Naive thymus-derived CD8-positive, alpha-beta T cell (primary cell): ENCODE measurements around the gene ADAT2. TPM values are rescaled to one million over a fixed set of nuclear protein-coding genes. Genes with fewer than 3 reads are reported as not detected.
"Not testable (repeated sequence)": the region's sequence is repeated elsewhere in the genome, so short reads cannot be mapped to it uniquely, and the experiment has no call there.

Experiments used
- ATAC-seq, 2 donors: fragments of 150-1000 bp; cut with Tn5 transposase in 1 of 2; sonication (Bioruptor Pico), chemical (Tn5 transposase) in 1 of 2; 1 replicate in 1 of 2; 2 replicates in 1 of 2; pipeline ENCODE4 v1.10.0; 2021; ENCODE audit warnings: mild to moderate bottlenecking in 2 of 2, moderate library complexity in 2 of 2
- POLR2A ChIA-PET: fragments of 350-600 bp; sonication (Branson Sonifier 250); formaldehyde crosslinking; loops from one replicate; lab custom pipeline; 2021; ENCODE audit warnings: antibody characterized with exemption; lab: Charles Lee
- DNase-seq, 10 donors: peaks; one replicate each; pipeline versions ENCODE4 v3.0.0 to v3.0.0-alpha.2; 2020 to 2022
- H3K27ac Mint-ChIP-seq, 10 donors: one replicate each; pipeline ENCODE4 v1.8.0; 2020 to 2022; ENCODE audit warnings: mild to moderate bottlenecking in 10 of 10, mixed read lengths in 10 of 10, moderate library complexity in 4 of 10, inconsistent platforms in 1 of 10
- H3K27me3 Mint-ChIP-seq, 5 donors: one replicate each; pipeline ENCODE4 v1.8.0; 2021 to 2022; ENCODE audit warnings: mixed read lengths in 5 of 5
- H3K36me3 Mint-ChIP-seq, 3 donors: one replicate each; pipeline ENCODE4 v1.8.0; 2020 to 2022; ENCODE audit warnings: mixed read lengths in 3 of 3, mild to moderate bottlenecking in 2 of 3, inconsistent platforms in 1 of 3
- H3K4me1 Mint-ChIP-seq, 4 donors: one replicate each; pipeline ENCODE4 v1.8.0; 2021 to 2022; ENCODE audit warnings: mixed read lengths in 4 of 4
- H3K4me3 Mint-ChIP-seq, 10 donors: one replicate each; pipeline ENCODE4 v1.8.0; 2020 to 2022; ENCODE audit warnings: mild to moderate bottlenecking in 10 of 10, mixed read lengths in 10 of 10, moderate library complexity in 6 of 10, inconsistent platforms in 1 of 10
- H3K9me3 Mint-ChIP-seq, 9 donors: one replicate each; pipeline ENCODE4 v1.8.0; 2020 to 2022; ENCODE audit warnings: mixed read lengths in 9 of 9, mild to moderate bottlenecking in 3 of 9, inconsistent platforms in 1 of 9, moderate library complexity in 1 of 9
- polyA plus RNA-seq, 3 donors: library from polyadenylated mRNA; unstranded; fragments of 300-500 nt; fragmentation: Illumina TruSeq; gene quantifications; one replicate each; pipeline ENCODE4 v1.2.3, GENCODE V29; 2021
- total RNA-seq, 8 experiments: library from RNA in 2 of 8; stranded (reverse) in 2 of 8; gene quantifications; one replicate each; pipeline ENCODE4 v1.2.3 and lab custom pipeline; 2021 to 2026

Gene ADAT2
- total RNA-seq: 10 to 100 TPM; 23.8 to 28.5 TPM
- 1 to 10 TPM; 1.5 to 1.7 (median 1.6) TPM for polyA plus RNA-seq
- 22.9 to 53.2 (median 37.9) reads per million in 6 experiments for total RNA-seq (lab: John Stamatoyannopoulos, UW)

DNA sequence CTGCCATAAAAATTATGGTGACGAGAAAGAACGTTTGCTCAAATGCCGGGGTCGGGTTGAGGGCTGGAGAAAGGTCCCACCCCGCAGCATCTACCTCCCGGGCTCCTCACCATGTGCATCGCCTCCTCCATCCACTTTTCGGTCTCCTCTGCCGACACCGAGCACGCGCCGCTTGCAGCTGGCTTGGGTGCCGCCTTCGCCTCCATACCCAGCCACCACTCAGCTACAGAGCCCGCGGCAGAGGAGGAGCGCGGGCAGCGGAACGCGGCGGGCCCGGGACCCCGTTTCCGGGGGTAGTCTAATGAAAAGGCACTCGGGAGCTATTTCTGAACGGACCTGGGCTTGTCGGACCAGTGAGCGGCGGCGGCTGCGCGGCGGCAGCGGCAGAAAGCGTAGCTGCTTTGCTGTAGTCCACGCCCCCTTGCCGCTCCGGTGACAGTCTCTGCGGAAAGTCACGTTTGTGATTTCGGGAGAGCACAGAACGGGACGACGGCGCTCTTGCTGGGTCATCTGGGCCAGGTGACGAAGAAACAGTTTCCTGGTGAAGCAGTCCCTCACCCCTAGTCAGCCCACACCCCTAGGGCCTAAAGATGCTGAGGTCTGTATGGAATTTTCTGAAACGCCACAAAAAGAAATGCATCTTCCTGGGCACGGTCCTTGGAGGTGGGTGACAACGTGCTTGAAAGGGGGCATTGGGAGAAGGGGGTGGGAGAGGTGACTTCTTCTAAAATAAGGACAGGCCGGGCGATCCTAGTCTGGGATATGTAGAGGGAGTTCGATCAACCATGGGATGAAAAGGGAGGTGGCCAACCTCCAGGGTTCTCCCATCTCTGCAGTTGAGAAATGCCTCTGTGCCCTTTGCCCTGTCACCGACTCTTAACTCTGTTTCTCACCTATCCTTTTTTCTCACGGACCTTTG, at the start of gene ADAT2, which contains the start of gene PEX3:
Gene ADAT2, minus strand, starts transcription at position 243 of the 919 bp plus-strand sequence. Its CDS starts 37 bp downstream, at position 206.
Gene PEX3, plus strand, starts transcription at position 353 of the 919 bp plus-strand sequence. Its CDS starts 238 bp downstream, at position 591.
- peak within 1 kb of the TSS; percentile 94 to 98 (median 97) for H3K27ac Mint-ChIP-seq
- DNase-seq (peak; percentile 84 to 96 (median 92)), ATAC-seq (peak; percentile 92 to 95)
- peaks cover 18 to 54% (median 51%) of the 10 kb centered on the region in 4 donors for H3K4me1 Mint-ChIP-seq
- H3K4me3 Mint-ChIP-seq: peak within 1 kb of the TSS; percentile 93 to 100 (median 99)
- POLR2A ChIA-PET: interaction anchor here (0.6 to 1.8 kb wide), 9 partner anchors 24 to 1304 kb away, joined by 3 to 7 read pairs (median 4); partner anchors contain the start of genes AIG1, FUCA2, NMBR and SF3B5
- H3K27me3 Mint-ChIP-seq: no peaks in the 10 kb centered on the region
- H3K36me3 Mint-ChIP-seq: peaks cover 0 to 17% (median 0%) of the 10 kb centered on the region in 3 donors
- no peaks in the 10 kb centered on the region for H3K9me3 Mint-ChIP-seq

DNA sequence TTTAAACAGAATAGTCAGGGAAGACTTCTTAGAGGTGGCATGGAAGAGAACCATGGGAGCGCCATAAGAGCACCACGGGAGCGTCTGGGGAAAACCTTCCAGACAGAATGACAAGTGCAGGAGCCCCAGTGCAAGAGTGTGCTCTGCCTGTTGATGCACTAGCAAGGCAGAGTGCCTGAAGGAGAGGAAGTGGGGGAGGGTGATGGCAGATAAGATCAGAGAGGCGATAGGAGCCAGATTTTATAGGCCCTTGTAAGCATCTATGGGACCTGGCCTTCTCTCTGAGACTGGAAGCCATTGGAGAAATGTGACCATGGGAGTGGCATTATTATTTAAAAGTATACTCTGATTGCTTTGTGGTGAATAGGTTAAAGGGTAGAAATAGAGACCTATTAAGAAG, 47.9 kb upstream of the ADAT2 start:
- peak; percentile 44 to 63 for ATAC-seq
- Mint-ChIP-seq H3K9me3 (no peaks in the 10 kb centered on the region), H3K36me3 (peaks cover 0 to 14% (median 11%) of the 10 kb centered on the region in 3 donors), H3K4me1 (peaks cover 12 to 16% (median 14%) of the 10 kb centered on the region in 4 donors), H3K27ac (peak overlapping the region in 5 of 10 donors; percentile 41 to 84 (median 63)), H3K27me3 (no peaks in the 10 kb centered on the region), H3K4me3 (no peak overlapping the region)
- DNase-seq: peak in 4 of 10 donors; percentile 9 to 21 (median 12)
- POLR2A ChIA-PET: no interaction called here

DNA sequence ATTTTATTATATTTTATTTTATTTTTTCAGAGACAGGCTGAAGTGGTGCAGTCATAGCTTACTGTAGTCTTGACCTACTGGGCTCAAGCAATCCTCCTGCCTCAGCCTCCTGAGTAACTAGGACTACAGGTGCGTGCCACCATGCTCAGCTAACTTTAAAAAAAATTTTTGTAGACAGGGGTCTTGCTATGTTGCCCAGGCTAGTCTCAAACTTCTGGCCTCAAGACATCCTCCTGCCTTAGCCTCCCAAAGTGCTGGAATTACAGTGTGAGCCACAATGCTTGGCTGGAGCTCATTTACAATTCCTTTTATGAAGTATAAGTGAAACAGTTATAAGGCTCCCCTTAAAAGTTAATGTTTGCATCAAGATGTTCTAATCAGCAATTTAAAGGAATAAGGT, 46.5 kb upstream of the ADAT2 start:
- ATAC-seq (no peak), DNase-seq (no peak)
- Mint-ChIP-seq H3K36me3 (peaks cover 0 to 16% (median 11%) of the 10 kb centered on the region in 3 donors), H3K9me3 (no peaks in the 10 kb centered on the region), H3K4me3 (no peak overlapping the region), H3K4me1 (peaks cover 12 to 16% (median 14%) of the 10 kb centered on the region in 4 donors), H3K27me3 (no peaks in the 10 kb centered on the region), H3K27ac (no peak overlapping the region)
- POLR2A ChIA-PET: no interaction called here

DNA sequence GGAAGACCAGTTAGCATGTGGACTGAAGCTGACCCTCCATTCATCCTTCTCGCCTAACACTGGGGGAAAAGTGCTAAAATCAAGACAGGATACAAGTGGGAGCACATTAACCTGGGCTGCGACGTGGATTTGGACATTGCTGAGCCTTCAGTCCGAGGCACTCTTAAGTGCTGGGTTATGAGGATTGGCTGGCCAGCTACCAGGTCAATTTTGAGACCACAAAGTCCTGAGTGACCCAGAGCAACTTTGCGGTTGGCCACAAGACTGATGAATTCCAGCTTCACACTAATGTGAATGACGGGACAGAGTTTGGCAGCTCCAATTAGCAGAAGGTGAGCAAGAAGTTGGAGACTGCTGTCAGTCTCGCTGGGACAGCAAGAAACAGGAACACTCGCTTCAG, 40.3 kb upstream of the ADAT2 start:
- no peak for ATAC-seq
- peaks cover 0 to 1% (median 0%) of the 10 kb centered on the region in 4 donors for H3K4me1 Mint-ChIP-seq
- POLR2A ChIA-PET: no interaction called here
- DNase-seq: no peak
- H3K27me3 Mint-ChIP-seq: no peaks in the 10 kb centered on the region
- H3K27ac Mint-ChIP-seq: peak overlapping the region in 1 of 10 donors; percentile 17
- H3K36me3 Mint-ChIP-seq: peaks cover 0 to 7% (median 2%) of the 10 kb centered on the region in 3 donors
- H3K9me3 Mint-ChIP-seq: no peaks in the 10 kb centered on the region
- no peak overlapping the region for H3K4me3 Mint-ChIP-seq

DNA sequence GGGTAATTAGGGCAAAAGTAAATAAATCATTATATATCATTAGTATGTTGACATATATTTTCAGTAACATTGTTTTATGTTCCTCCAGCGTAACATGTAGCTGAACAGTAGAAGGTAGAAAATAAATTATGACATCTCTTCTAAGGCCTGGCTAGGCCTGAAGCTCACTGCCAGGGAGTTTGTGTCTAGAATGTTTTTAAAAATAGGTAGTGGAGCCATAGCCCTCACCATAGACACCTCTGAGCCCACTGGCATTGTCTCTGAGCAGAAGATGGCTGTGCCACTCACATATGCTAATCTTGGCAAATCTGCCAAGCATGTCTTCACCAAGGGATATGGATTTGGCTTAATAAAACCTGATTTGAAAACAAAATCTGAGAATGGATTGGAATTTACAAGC, 39.7 kb upstream of the ADAT2 start:
- no peak for ATAC-seq
- H3K27ac Mint-ChIP-seq: no peak overlapping the region
- peaks cover 0 to 8% (median 2%) of the 10 kb centered on the region in 3 donors for H3K36me3 Mint-ChIP-seq
- H3K27me3 Mint-ChIP-seq: no peaks in the 10 kb centered on the region
- H3K9me3 Mint-ChIP-seq: no peaks in the 10 kb centered on the region
- POLR2A ChIA-PET: no interaction called here
- DNase-seq: no peak
- H3K4me3 Mint-ChIP-seq: no peak overlapping the region
- H3K4me1 Mint-ChIP-seq: peaks cover 0 to 1% (median 0%) of the 10 kb centered on the region in 4 donors

DNA sequence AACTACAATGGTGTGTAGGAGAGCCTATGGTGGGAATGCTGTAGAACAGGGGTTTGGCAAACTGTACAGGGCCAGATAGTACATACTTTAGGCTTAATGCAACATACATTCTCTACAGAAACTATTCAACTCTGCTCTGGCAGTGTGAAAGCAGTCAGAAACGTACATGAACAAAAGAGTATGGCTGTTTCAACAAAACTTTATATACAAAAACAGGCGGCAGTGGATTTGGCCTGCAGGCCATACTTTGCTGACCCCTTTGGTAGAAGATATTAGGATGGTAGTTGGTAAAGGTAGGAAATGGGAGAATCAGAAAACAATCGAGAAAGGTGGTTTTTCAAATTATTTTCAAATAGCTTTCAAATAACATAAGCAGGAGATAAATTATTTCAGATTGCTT, 36.3 kb upstream of the ADAT2 start:
- no peaks in the 10 kb centered on the region for H3K4me1 Mint-ChIP-seq
- no peaks in the 10 kb centered on the region for H3K27me3 Mint-ChIP-seq
- H3K27ac Mint-ChIP-seq: no peak overlapping the region
- no peak for ATAC-seq
- POLR2A ChIA-PET: no interaction called here
- no peaks in the 10 kb centered on the region for H3K9me3 Mint-ChIP-seq
- peaks cover 0 to 13% (median 7%) of the 10 kb centered on the region in 3 donors for H3K36me3 Mint-ChIP-seq
- H3K4me3 Mint-ChIP-seq: no peak overlapping the region
- DNase-seq: no peak

DNA sequence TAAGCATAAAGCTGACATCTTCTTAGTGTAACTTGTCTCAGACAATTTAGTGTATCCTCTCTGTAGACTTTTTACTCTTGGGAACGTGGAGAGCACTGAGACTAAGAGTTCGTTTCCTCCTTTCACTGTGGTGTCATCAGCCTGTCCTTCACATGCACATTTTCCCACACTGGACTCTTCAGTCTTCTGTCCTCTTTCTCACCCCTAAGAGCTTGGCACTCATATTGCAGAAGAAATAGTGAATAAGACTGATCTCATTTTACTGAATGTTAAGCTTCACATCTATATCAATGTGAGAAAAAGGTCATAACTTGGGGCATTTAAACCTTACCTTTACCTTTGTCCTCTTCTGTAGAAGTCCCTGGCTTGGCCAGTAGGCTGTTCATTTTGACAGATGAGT, 35.5 kb upstream of the ADAT2 start:
- peaks cover 0 to 13% (median 7%) of the 10 kb centered on the region in 3 donors for H3K36me3 Mint-ChIP-seq
- H3K4me3 Mint-ChIP-seq: no peak overlapping the region
- DNase-seq: no peak
- no peaks in the 10 kb centered on the region for H3K27me3 Mint-ChIP-seq
- no peaks in the 10 kb centered on the region for H3K9me3 Mint-ChIP-seq
- H3K4me1 Mint-ChIP-seq: no peaks in the 10 kb centered on the region
- POLR2A ChIA-PET: no interaction called here
- ATAC-seq: no peak
- H3K27ac Mint-ChIP-seq: peak overlapping the region in 1 of 10 donors; percentile 6

DNA sequence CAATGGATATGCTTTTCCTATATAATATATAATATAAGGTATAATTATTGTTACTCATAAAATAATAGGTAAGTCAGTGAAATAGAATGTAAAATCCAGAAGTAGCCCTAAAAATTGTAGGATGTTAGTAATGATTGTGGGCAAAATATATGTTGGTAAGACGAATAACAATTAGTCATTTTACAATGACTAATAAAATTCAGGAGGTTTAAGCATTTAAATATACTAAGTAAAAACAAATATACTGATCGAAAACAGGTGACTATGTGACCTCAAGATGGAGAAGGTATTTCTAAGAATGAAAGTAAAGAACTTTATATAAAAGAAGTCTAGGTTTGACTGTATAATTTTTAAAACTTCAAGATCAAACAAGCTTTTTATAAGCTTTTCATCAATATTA, 32.1 kb upstream of the ADAT2 start:
- POLR2A ChIA-PET: no interaction called here
- no peaks in the 10 kb centered on the region for H3K9me3 Mint-ChIP-seq

DNA sequence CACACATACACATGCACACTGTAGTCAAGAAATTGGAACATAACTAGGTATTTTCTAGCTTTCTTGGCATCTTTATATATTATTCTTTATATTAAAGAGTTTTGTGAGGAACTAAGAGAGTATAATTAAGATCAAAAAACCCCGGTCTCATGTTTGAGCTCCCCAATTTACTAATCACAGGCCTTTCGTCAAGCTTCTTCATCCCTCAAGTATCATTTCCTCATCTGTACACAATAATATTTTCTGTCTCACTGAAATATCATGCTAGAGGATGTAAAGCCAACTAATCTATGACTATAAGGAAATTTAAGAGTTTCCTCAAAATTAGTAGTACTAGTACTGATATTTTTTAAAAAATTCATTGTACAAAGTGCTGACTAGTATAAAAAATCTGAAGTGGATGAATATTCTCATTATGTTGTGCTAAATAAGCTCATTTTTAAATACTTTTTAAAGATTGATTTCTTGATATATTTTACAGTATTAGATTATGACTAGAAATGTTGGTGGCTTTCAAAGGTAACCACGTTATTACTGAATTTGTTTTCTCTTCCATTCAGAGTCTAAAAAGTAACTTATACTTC, 28.1 kb upstream of the ADAT2 start:
- Mint-ChIP-seq H3K9me3 (no peaks in the 10 kb centered on the region), H3K4me1 (peaks cover 0 to 3% (median 0%) of the 10 kb centered on the region in 4 donors), H3K4me3 (no peak overlapping the region), H3K27me3 (no peaks in the 10 kb centered on the region), H3K27ac (no peak overlapping the region), H3K36me3 (peaks cover 21 to 60% (median 40%) of the 10 kb centered on the region in 3 donors)
- ATAC-seq: no peak
- POLR2A ChIA-PET: no interaction called here
- DNase-seq: no peak

More for the DNA sequence above, 32.1 kb upstream of the ADAT2 start:
- no peak overlapping the region for H3K4me3 Mint-ChIP-seq
- DNase-seq (no peak), ATAC-seq (no peak)
- no peaks in the 10 kb centered on the region for H3K27me3 Mint-ChIP-seq
- no peak overlapping the region for H3K27ac Mint-ChIP-seq
- H3K4me1 Mint-ChIP-seq: no peaks in the 10 kb centered on the region
- peaks cover 0 to 33% (median 18%) of the 10 kb centered on the region in 3 donors for H3K36me3 Mint-ChIP-seq

DNA sequence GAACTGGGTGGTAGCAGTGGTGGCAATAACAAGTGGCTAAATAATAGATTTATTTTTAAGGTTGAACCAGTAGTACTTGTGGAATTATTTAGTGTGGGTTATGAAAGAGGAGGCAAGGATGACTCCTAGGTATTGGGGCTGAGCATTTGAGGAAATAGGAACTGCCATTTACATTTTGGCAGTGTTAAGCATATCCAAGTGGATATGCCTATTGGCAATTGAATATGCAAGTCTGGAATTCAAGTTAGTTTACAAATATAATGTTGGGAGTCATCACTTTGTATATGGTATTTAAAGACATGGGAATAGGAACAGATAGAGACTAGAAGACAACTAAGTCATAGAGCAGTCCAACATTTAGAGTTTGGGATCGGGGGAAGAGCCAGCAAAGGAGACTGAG, 26.1 kb upstream of the ADAT2 start:
- DNase-seq: no peak
- H3K4me3 Mint-ChIP-seq: no peak overlapping the region
- no peak for ATAC-seq
- no peaks in the 10 kb centered on the region for H3K27me3 Mint-ChIP-seq
- POLR2A ChIA-PET: no interaction called here
- no peaks in the 10 kb centered on the region for H3K9me3 Mint-ChIP-seq
- peaks cover 0 to 4% (median 0%) of the 10 kb centered on the region in 4 donors for H3K4me1 Mint-ChIP-seq
- no peak overlapping the region for H3K27ac Mint-ChIP-seq
- peaks cover 27 to 78% (median 52%) of the 10 kb centered on the region in 3 donors for H3K36me3 Mint-ChIP-seq

DNA sequence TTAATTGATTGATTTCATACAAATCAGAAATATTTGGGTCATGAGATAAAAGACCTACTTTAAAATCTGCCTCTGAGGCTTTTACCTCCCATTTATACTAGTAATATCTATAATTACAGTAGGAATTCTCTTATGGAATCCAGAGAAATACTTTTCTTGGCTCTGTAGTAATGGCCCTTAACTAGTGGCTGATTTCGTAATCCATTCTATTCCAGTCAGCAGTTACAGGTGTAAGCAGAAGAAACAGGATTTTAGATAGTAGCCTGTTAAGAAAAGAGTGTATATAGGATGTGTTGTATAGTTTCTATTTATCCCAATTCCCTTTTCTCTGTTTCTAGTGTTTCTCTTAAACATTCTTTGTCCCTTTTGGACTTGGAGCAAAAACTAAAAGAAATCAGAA, 21.3 kb upstream of the ADAT2 start:
- H3K9me3 Mint-ChIP-seq: peaks cover 0 to 3% (median 0%) of the 10 kb centered on the region in 9 donors
- H3K27ac Mint-ChIP-seq: no peak overlapping the region
- POLR2A ChIA-PET: no interaction called here
- peaks cover 23 to 82% (median 52%) of the 10 kb centered on the region in 3 donors for H3K36me3 Mint-ChIP-seq
- H3K4me3 Mint-ChIP-seq: no peak overlapping the region
- H3K27me3 Mint-ChIP-seq: no peaks in the 10 kb centered on the region
- ATAC-seq (no peak), DNase-seq (no peak)
- H3K4me1 Mint-ChIP-seq: peaks cover 0 to 9% (median 0%) of the 10 kb centered on the region in 4 donors

DNA sequence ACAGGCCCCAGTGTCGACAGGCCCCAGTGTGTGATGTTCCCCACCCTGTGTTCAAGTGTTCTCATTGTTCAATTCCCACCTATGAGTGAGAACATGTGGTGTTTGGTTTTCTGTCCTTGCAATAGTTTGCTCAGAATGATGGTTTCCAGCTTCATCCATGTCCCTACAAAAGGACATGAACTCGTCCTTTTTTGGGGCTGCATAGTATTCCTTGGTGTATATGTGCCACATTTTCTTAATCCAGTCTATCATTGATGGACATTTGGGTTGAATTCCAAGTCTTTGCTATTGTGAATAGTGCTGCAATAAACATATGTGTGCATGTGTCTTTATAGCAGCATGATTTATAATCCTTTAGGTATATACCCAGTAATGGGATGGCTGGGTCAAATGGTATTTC, 18.3 kb upstream of the ADAT2 start:
- H3K4me3 Mint-ChIP-seq, ATAC-seq, DNase-seq, POLR2A ChIA-PET, H3K27me3 Mint-ChIP-seq, H3K9me3 Mint-ChIP-seq, H3K4me1 Mint-ChIP-seq, H3K27ac Mint-ChIP-seq: not testable (repeated sequence)
- H3K36me3 Mint-ChIP-seq: peaks cover 6 to 68% (median 37%) of the 10 kb centered on the region in 3 donors
